IPS-20b (cell line): ENCODE measurements around the gene HPCA.

Experiments used
- H3K27ac ChIP-seq: one replicate; pipeline ENCODE4 v1.5.1; 2013; ENCODE audit warnings: low read length
- H3K27me3 ChIP-seq: 2 replicates; pipeline ENCODE4 v1.6.1; 2013; ENCODE audit warnings: mild to moderate bottlenecking, low read length, inconsistent platforms; ENCODE audit not compliant: insufficient read depth
- H3K36me3 ChIP-seq: 2 replicates; pipeline ENCODE4 v1.6.1; 2013; ENCODE audit warnings: low read depth, mild to moderate bottlenecking, inconsistent platforms, low read length, moderate library complexity; ENCODE audit not compliant: insufficient read depth
- H3K4me1 ChIP-seq: 2 replicates; pipeline ENCODE4 v1.6.1; 2013; ENCODE audit warnings: mild to moderate bottlenecking, control low read depth, inconsistent platforms, low read length, moderate library complexity; ENCODE audit not compliant: insufficient read depth
- H3K4me3 ChIP-seq: 2 replicates; pipeline ENCODE4 v1.5.1; 2013; ENCODE audit warnings: mild to moderate bottlenecking, low read length, inconsistent platforms
- H3K9ac ChIP-seq: 2 replicates; pipeline ENCODE4 v1.6.1; 2013; ENCODE audit warnings: low read depth, mild to moderate bottlenecking, inconsistent platforms, low read length, moderate library complexity
- H3K9me3 ChIP-seq: 2 replicates; pipeline ENCODE4 v1.6.1; 2013; ENCODE audit warnings: mild to moderate bottlenecking, low read depth, low read length, inconsistent platforms; ENCODE audit not compliant: insufficient read depth

Gene HPCA

GRCh38 chr1:32886004-32886827, at the start of gene HPCA:
TSS of gene HPCA (plus strand) at chr1:32886491. CDS start at chr1:32888899, 2,408 bp downstream.
- no peaks in the 10 kb centered on the region for H3K9me3 ChIP-seq
- H3K4me3 ChIP-seq = peak within 1 kb of the TSS; percentile 14; the same call in 1 of the 2 replicates
- H3K9ac ChIP-seq = no peak within 1 kb of the TSS
- H3K27ac ChIP-seq = no peak within 1 kb of the TSS
- no peaks in the 10 kb centered on the region for H3K36me3 ChIP-seq
- H3K27me3 ChIP-seq = peaks cover 78% of the 10 kb centered on the region
- H3K4me1 ChIP-seq = no peaks in the 10 kb centered on the region

GRCh38 chr1:32848354-32849063, 37.8 kb upstream of the HPCA start:
- no peak overlapping the region for H3K27ac ChIP-seq
- no peaks in the 10 kb centered on the region for H3K27me3 ChIP-seq
- H3K4me1 ChIP-seq = no peaks in the 10 kb centered on the region
- no peaks in the 10 kb centered on the region; the same call in 1 of the 2 replicates for H3K9me3 ChIP-seq
- H3K4me3 ChIP-seq = no peak overlapping the region
- peaks cover 17% of the 10 kb centered on the region for H3K36me3 ChIP-seq
- no peak overlapping the region for H3K9ac ChIP-seq

GRCh38 chr1:32855861-32856617, 30.3 kb upstream of the HPCA start:
- H3K4me1 ChIP-seq = no peaks in the 10 kb centered on the region
- no peak overlapping the region for H3K27ac ChIP-seq
- no peak overlapping the region for H3K9ac ChIP-seq
- no peak overlapping the region for H3K4me3 ChIP-seq
- H3K9me3 ChIP-seq = no peaks in the 10 kb centered on the region
- H3K36me3 ChIP-seq = peaks cover 55% of the 10 kb centered on the region
- H3K27me3 ChIP-seq = no peaks in the 10 kb centered on the region

GRCh38 chr1:32858136-32858535, 28.2 kb upstream of the HPCA start:
- H3K9me3 ChIP-seq = no peaks in the 10 kb centered on the region
- no peak overlapping the region for H3K27ac ChIP-seq
- H3K27me3 ChIP-seq = no peaks in the 10 kb centered on the region
- H3K9ac ChIP-seq = no peak overlapping the region
- H3K36me3 ChIP-seq = peaks cover 62% of the 10 kb centered on the region
- H3K4me1 ChIP-seq = peaks cover 2% of the 10 kb centered on the region; the same call in 1 of the 2 replicates
- no peak overlapping the region for H3K4me3 ChIP-seq

GRCh38 chr1:32858791-32859190, 27.5 kb upstream of the HPCA start:
- Histone ChIP-seq H3K9ac (no peak overlapping the region), H3K27me3 (no peaks in the 10 kb centered on the region), H3K4me1 (peaks cover 2% of the 10 kb centered on the region; the same call in 1 of the 2 replicates), H3K27ac (no peak overlapping the region), H3K36me3 (peaks cover 58% of the 10 kb centered on the region), H3K9me3 (no peaks in the 10 kb centered on the region), H3K4me3 (no peak overlapping the region)

GRCh38 chr1:32859915-32860314, 26.4 kb upstream of the HPCA start:
- H3K27me3 ChIP-seq = no peaks in the 10 kb centered on the region
- no peak overlapping the region for H3K9ac ChIP-seq
- peaks cover 47% of the 10 kb centered on the region for H3K36me3 ChIP-seq
- H3K27ac ChIP-seq = no peak overlapping the region
- H3K9me3 ChIP-seq = no peaks in the 10 kb centered on the region
- peaks cover 2% of the 10 kb centered on the region; the same call in 1 of the 2 replicates for H3K4me1 ChIP-seq
- no peak overlapping the region for H3K4me3 ChIP-seq

- Histone ChIP-seq H3K27ac (no peak overlapping the region), H3K9ac (no peak overlapping the region), H3K9me3 (no peaks in the 10 kb centered on the region), H3K27me3 (no peaks in the 10 kb centered on the region), H3K4me1 (peaks cover 2% of the 10 kb centered on the region; the same call in 1 of the 2 replicates), H3K4me3 (no peak overlapping the region), H3K36me3 (peaks cover 41% of the 10 kb centered on the region)
Observed at GRCh38 chr1:32860566-32860965, 25.7 kb upstream of the HPCA start.

GRCh38 chr1:32861904-32862695, 24.2 kb upstream of the HPCA start:
- Histone ChIP-seq H3K9ac (no peak overlapping the region), H3K36me3 (peaks cover 26% of the 10 kb centered on the region), H3K4me3 (no peak overlapping the region), H3K27me3 (no peaks in the 10 kb centered on the region), H3K9me3 (no peaks in the 10 kb centered on the region), H3K27ac (no peak overlapping the region), H3K4me1 (peaks cover 2% of the 10 kb centered on the region; the same call in 1 of the 2 replicates)

- Histone ChIP-seq H3K36me3 (peaks cover 17% of the 10 kb centered on the region), H3K4me1 (peaks cover 2% of the 10 kb centered on the region; the same call in 1 of the 2 replicates), H3K27ac (no peak overlapping the region), H3K9ac (no peak overlapping the region), H3K9me3 (no peaks in the 10 kb centered on the region), H3K4me3 (no peak overlapping the region), H3K27me3 (peaks cover 2% of the 10 kb centered on the region)
Observed at GRCh38 chr1:32863218-32863880, 22.9 kb upstream of the HPCA start.

- H3K4me1 ChIP-seq = peaks cover 2% of the 10 kb centered on the region; the same call in 1 of the 2 replicates
- H3K36me3 ChIP-seq = peaks cover 17% of the 10 kb centered on the region
- no peak overlapping the region for H3K9ac ChIP-seq
- no peak overlapping the region for H3K27ac ChIP-seq
- peaks cover 7% of the 10 kb centered on the region for H3K27me3 ChIP-seq
- no peaks in the 10 kb centered on the region for H3K9me3 ChIP-seq
- H3K4me3 ChIP-seq = no peak overlapping the region
Observed at GRCh38 chr1:32863881-32864245, 22.4 kb upstream of the HPCA start.
